ENCODE data around the gene FOXF2.

FOXF2 gene

GRCh38 chr6:1407499-1407990 lies 18.2 kb downstream of the FOXF2 start:
- no peak overlapping the region for H3K23ac ChIP-seq (ENCODE audit: low read length)
- no peak overlapping the region for H3K56ac ChIP-seq (ENCODE audit: low read length)
- H2BK5ac ChIP-seq (ENCODE audit: low read length): no peak overlapping the region
- H3K18ac ChIP-seq (ENCODE audit: low read length): no peak overlapping the region
- H4K5ac ChIP-seq (ENCODE audit: low read length): no peak overlapping the region
- no peak overlapping the region for H2BK120ac ChIP-seq (ENCODE audit: low read depth, low read length)
- H3K9ac ChIP-seq (ENCODE audit: low read length): no peak overlapping the region
- no peak overlapping the region for H4K8ac ChIP-seq (ENCODE audit: low read depth, low read length)
- DNase-seq: no peak
- no peak overlapping the region for H3K4me3 ChIP-seq (ENCODE audit: low read length)
- no peak overlapping the region for H2AK5ac ChIP-seq (ENCODE audit: low read length)
- no peak overlapping the region for H3K27ac ChIP-seq (ENCODE audit: low read depth, low read length)
- no peak overlapping the region for H2BK15ac ChIP-seq (replicated peaks; ENCODE audit: low read depth)
- WGBS (ENCODE audit: extremely low coverage, insufficient coverage, low lambda C conversion rate): no CpG with 5 or more reads among the region's 11 CpGs
- no peak overlapping the region for H3K4ac ChIP-seq (ENCODE audit: low read depth, low read length)
- H3K36me3 ChIP-seq (ENCODE audit: control insufficient read depth, insufficient read depth, low read length): no peaks in the 10 kb centered on the region
- no peaks in the 10 kb centered on the region for H3K4me1 ChIP-seq (ENCODE audit: control insufficient read depth, low read depth, low read length)
- no peaks in the 10 kb centered on the region for H3K79me2 ChIP-seq (ENCODE audit: control insufficient read depth, insufficient read depth, low read length)
- H3K4me2 ChIP-seq (ENCODE audit: low read length): no peak overlapping the region
- no peaks in the 10 kb centered on the region for H3K79me1 ChIP-seq (ENCODE audit: low read length)
- H3K27me3 ChIP-seq (ENCODE audit: insufficient read depth, low read length, poor library complexity): no peaks in the 10 kb centered on the region

- no peak overlapping the region for H4K5ac ChIP-seq (ENCODE audit: low read length)
- no peak overlapping the region for H3K27ac ChIP-seq (ENCODE audit: low read depth, low read length)
- no peak overlapping the region for H3K4me2 ChIP-seq (ENCODE audit: low read length)
- H4K8ac ChIP-seq (ENCODE audit: low read depth, low read length): no peak overlapping the region
- H3K23ac ChIP-seq (ENCODE audit: low read length): no peak overlapping the region
- no peak overlapping the region for H2BK5ac ChIP-seq (ENCODE audit: low read length)
- no peaks in the 10 kb centered on the region for H3K79me1 ChIP-seq (ENCODE audit: low read length)
- no peak overlapping the region for H3K9ac ChIP-seq (ENCODE audit: low read length)
- H3K27me3 ChIP-seq (ENCODE audit: insufficient read depth, low read length, poor library complexity): no peaks in the 10 kb centered on the region
- H3K4me1 ChIP-seq (ENCODE audit: control insufficient read depth, low read depth, low read length): no peaks in the 10 kb centered on the region
- no peak overlapping the region for H3K4me3 ChIP-seq (ENCODE audit: low read length)
- DNase-seq: no peak
- H3K79me2 ChIP-seq (ENCODE audit: control insufficient read depth, insufficient read depth, low read length): no peaks in the 10 kb centered on the region
- H2AK5ac ChIP-seq (ENCODE audit: low read length): no peak overlapping the region
- H3K18ac ChIP-seq (ENCODE audit: low read length): no peak overlapping the region
- no peak overlapping the region for H3K4ac ChIP-seq (ENCODE audit: low read depth, low read length)
- H2BK15ac ChIP-seq (replicated peaks; ENCODE audit: low read depth): no peak overlapping the region
- peak overlapping the region; percentile 49 for H3K56ac ChIP-seq (ENCODE audit: low read length)
- H3K36me3 ChIP-seq (ENCODE audit: control insufficient read depth, insufficient read depth, low read length): no peaks in the 10 kb centered on the region
- no CpG with 5 or more reads among the region's 22 CpGs for WGBS (ENCODE audit: extremely low coverage, insufficient coverage, low lambda C conversion rate)
- no peak overlapping the region for H2BK120ac ChIP-seq (ENCODE audit: low read depth, low read length)
Observed at GRCh38 chr6:1409774-1410465, 20.5 kb downstream of the FOXF2 start.

- Histone ChIP-seq H2BK5ac (ENCODE audit: low read length) (no peak overlapping the region), H4K8ac (ENCODE audit: low read depth, low read length) (no peak overlapping the region), H2BK120ac (ENCODE audit: low read depth, low read length) (no peak overlapping the region), H3K4me2 (ENCODE audit: low read length) (no peak overlapping the region), H3K27me3 (ENCODE audit: insufficient read depth, low read length, poor library complexity) (no peaks in the 10 kb centered on the region), H3K79me1 (ENCODE audit: low read length) (no peaks in the 10 kb centered on the region), H3K79me2 (ENCODE audit: control insufficient read depth, insufficient read depth, low read length) (no peaks in the 10 kb centered on the region), H3K9ac (ENCODE audit: low read length) (no peak overlapping the region), H3K18ac (ENCODE audit: low read length) (no peak overlapping the region), H3K4ac (ENCODE audit: low read depth, low read length) (no peak overlapping the region), H3K23ac (ENCODE audit: low read length) (no peak overlapping the region), H4K5ac (ENCODE audit: low read length) (no peak overlapping the region), H3K4me1 (ENCODE audit: control insufficient read depth, low read depth, low read length) (no peaks in the 10 kb centered on the region), H2BK15ac (replicated peaks; ENCODE audit: low read depth) (no peak overlapping the region), H3K36me3 (ENCODE audit: control insufficient read depth, insufficient read depth, low read length) (no peaks in the 10 kb centered on the region), H3K4me3 (ENCODE audit: low read length) (no peak overlapping the region), H2AK5ac (ENCODE audit: low read length) (no peak overlapping the region), H3K27ac (ENCODE audit: low read depth, low read length) (no peak overlapping the region), H3K56ac (ENCODE audit: low read length) (no peak overlapping the region)
- DNase-seq: no peak
- no CpG with 5 or more reads among the region's 9 CpGs for WGBS (ENCODE audit: extremely low coverage, insufficient coverage, low lambda C conversion rate)
Observed at GRCh38 chr6:1412901-1413300, 23.5 kb downstream of the FOXF2 start.

- Histone ChIP-seq H3K79me1 (ENCODE audit: low read length) (no peaks in the 10 kb centered on the region), H3K56ac (ENCODE audit: low read length) (no peak overlapping the region), H3K9ac (ENCODE audit: low read length) (no peak overlapping the region), H4K8ac (ENCODE audit: low read depth, low read length) (no peak overlapping the region), H3K4ac (ENCODE audit: low read depth, low read length) (no peak overlapping the region), H3K27me3 (ENCODE audit: insufficient read depth, low read length, poor library complexity) (no peaks in the 10 kb centered on the region), H2BK120ac (ENCODE audit: low read depth, low read length) (no peak overlapping the region), H3K36me3 (ENCODE audit: control insufficient read depth, insufficient read depth, low read length) (no peaks in the 10 kb centered on the region), H3K18ac (ENCODE audit: low read length) (no peak overlapping the region), H3K27ac (ENCODE audit: low read depth, low read length) (no peak overlapping the region), H3K23ac (ENCODE audit: low read length) (no peak overlapping the region), H3K4me3 (ENCODE audit: low read length) (no peak overlapping the region), H4K5ac (ENCODE audit: low read length) (no peak overlapping the region), H2AK5ac (ENCODE audit: low read length) (no peak overlapping the region), H3K79me2 (ENCODE audit: control insufficient read depth, insufficient read depth, low read length) (no peaks in the 10 kb centered on the region), H3K4me2 (ENCODE audit: low read length) (no peak overlapping the region), H3K4me1 (ENCODE audit: control insufficient read depth, low read depth, low read length) (no peaks in the 10 kb centered on the region), H2BK5ac (ENCODE audit: low read length) (no peak overlapping the region), H2BK15ac (replicated peaks; ENCODE audit: low read depth) (no peak overlapping the region)
- no peak for DNase-seq
- no CpG with 5 or more reads among the region's 10 CpGs for WGBS (ENCODE audit: extremely low coverage, insufficient coverage, low lambda C conversion rate)
Observed at GRCh38 chr6:1415416-1416063, 26.2 kb downstream of the FOXF2 start.

GRCh38 chr6:1416191-1416760 lies 26.9 kb downstream of the FOXF2 start:
- no peak overlapping the region for H4K5ac ChIP-seq (ENCODE audit: low read length)
- H3K18ac ChIP-seq (ENCODE audit: low read length): no peak overlapping the region
- H3K27me3 ChIP-seq (ENCODE audit: insufficient read depth, low read length, poor library complexity): no peaks in the 10 kb centered on the region
- no peak overlapping the region for H3K4me2 ChIP-seq (ENCODE audit: low read length)
- H3K4me3 ChIP-seq (ENCODE audit: low read length): no peak overlapping the region
- H3K79me2 ChIP-seq (ENCODE audit: control insufficient read depth, insufficient read depth, low read length): no peaks in the 10 kb centered on the region
- H3K56ac ChIP-seq (ENCODE audit: low read length): no peak overlapping the region
- no peaks in the 10 kb centered on the region for H3K79me1 ChIP-seq (ENCODE audit: low read length)
- no peaks in the 10 kb centered on the region for H3K36me3 ChIP-seq (ENCODE audit: control insufficient read depth, insufficient read depth, low read length)
- no peak overlapping the region for H2AK5ac ChIP-seq (ENCODE audit: low read length)
- no peak overlapping the region for H3K4ac ChIP-seq (ENCODE audit: low read depth, low read length)
- H3K9ac ChIP-seq (ENCODE audit: low read length): no peak overlapping the region
- H2BK5ac ChIP-seq (ENCODE audit: low read length): no peak overlapping the region
- no CpG with 5 or more reads among the region's 21 CpGs for WGBS (ENCODE audit: extremely low coverage, insufficient coverage, low lambda C conversion rate)
- DNase-seq: no peak
- H3K23ac ChIP-seq (ENCODE audit: low read length): no peak overlapping the region
- H2BK120ac ChIP-seq (ENCODE audit: low read depth, low read length): no peak overlapping the region
- no peaks in the 10 kb centered on the region for H3K4me1 ChIP-seq (ENCODE audit: control insufficient read depth, low read depth, low read length)
- no peak overlapping the region for H3K27ac ChIP-seq (ENCODE audit: low read depth, low read length)
- H2BK15ac ChIP-seq (replicated peaks; ENCODE audit: low read depth): no peak overlapping the region
- no peak overlapping the region for H4K8ac ChIP-seq (ENCODE audit: low read depth, low read length)
